Caco-2 (cell line): ENCODE measurements around the gene HDHD5. TPM values are rescaled to one million over a fixed set of nuclear protein-coding genes. Genes with fewer than 3 reads are reported as not detected.
A peak's percentile ranks its signal among the peaks of the same experiment; 100 is the strongest.

Experiments
- BruUV-seq: library from RNA; stranded (reverse); fragments of 400-500 nt; replicated peaks from 2 replicates; lab custom pipeline; 2021; lab: Mats Ljungman, UMichigan
- CTCF ChIA-PET: fragments of 300-600 bp; sonication (Branson Sonifier 250); formaldehyde crosslinking; loops from one replicate; lab custom pipeline; 2022; ENCODE audit warnings: antibody characterized with exemption; lab: Charles Lee
- POLR2A ChIA-PET: fragments of 300-600 bp; sonication (Branson Sonifier 250); formaldehyde crosslinking; loops from one replicate; lab custom pipeline; 2022; ENCODE audit warnings: antibody characterized with exemption; lab: Charles Lee
- DNase-seq, 2 experiments: peaks; one replicate each; pipeline versions ENCODE4 v3.0.0 to v3.0.0-alpha.2; 2020 to 2022
- H3K27me3 ChIP-seq: replicated peaks from 2 replicates; pipeline ENCODE4 v1.6.0; 2011; ENCODE audit warnings: low read length; ENCODE audit not compliant: control insufficient read depth, insufficient read depth
- H3K36me3 ChIP-seq: 2 replicates; pipeline ENCODE4 v1.5.1; 2011; ENCODE audit warnings: low read length; ENCODE audit not compliant: control insufficient read depth, insufficient read depth
- H3K4me1 ChIP-seq: fragments of 250-450 bp; sonication (Bioruptor Pico); 2 replicates; pipeline ENCODE4 v1.5.1; 2020; ENCODE audit warnings: mild to moderate bottlenecking
- H3K4me3 ChIP-seq: 2 replicates; pipeline ENCODE4 v1.5.1; 2011; ENCODE audit warnings: low read depth, mild to moderate bottlenecking, control low read depth, low read length
- H3K9me3 ChIP-seq: fragments of 250-450 bp; sonication (Bioruptor Pico); 2 replicates; pipeline ENCODE4 v1.5.1; 2020; ENCODE audit warnings: mild to moderate bottlenecking, moderate library complexity
- H3K27ac Mint-ChIP-seq: one replicate; pipeline ENCODE4 v1.8.0; 2022; ENCODE audit warnings: mixed read lengths; ENCODE audit not compliant: unreplicated experiment
- H3K27me3 Mint-ChIP-seq: one replicate; pipeline ENCODE4 v1.8.0; 2022; ENCODE audit warnings: mixed read lengths; ENCODE audit not compliant: insufficient read depth, unreplicated experiment
- H3K36me3 Mint-ChIP-seq: one replicate; pipeline ENCODE4 v1.8.0; 2022; ENCODE audit warnings: mild to moderate bottlenecking, mixed read lengths; ENCODE audit not compliant: insufficient read depth, unreplicated experiment
- H3K4me1 Mint-ChIP-seq: one replicate; pipeline ENCODE4 v1.8.0; 2022; ENCODE audit warnings: low read depth, mixed read lengths; ENCODE audit not compliant: unreplicated experiment
- H3K4me3 Mint-ChIP-seq: one replicate; pipeline ENCODE4 v1.8.0; 2022; ENCODE audit warnings: mild to moderate bottlenecking, moderate library complexity, mixed read lengths; ENCODE audit not compliant: unreplicated experiment
- H3K9me3 Mint-ChIP-seq: one replicate; pipeline ENCODE4 v1.8.0; 2022; ENCODE audit warnings: mixed read lengths; ENCODE audit not compliant: unreplicated experiment
- CTCF ChIP-seq, 2 experiments: fragments of 200-600 bp in 1 of 2; IDR thresholded peaks; 1 replicate in 1 of 2; 2 replicates in 1 of 2; pipeline versions ENCODE4 v1.5.1 to v1.8.0; 2011 to 2022; ENCODE audit warnings: antibody characterized with exemption in 1 of 2, control low read depth in 1 of 2, inconsistent platforms in 1 of 2, low read depth in 1 of 2, low read length in 1 of 2, mild to moderate bottlenecking in 1 of 2, moderate library complexity in 1 of 2; ENCODE audit not compliant: insufficient read depth in 1 of 2, severe bottlenecking in 1 of 2, unreplicated experiment in 1 of 2
- intact Hi-C: fragments of 100-400 bp; cut with micrococcal nuclease; formaldehyde crosslinking; loops from one replicate; pipeline ENCODE4 v1.10.0; 2022; ENCODE audit not compliant: unreplicated experiment
- total RNA-seq: library from RNA; stranded (reverse); gene quantifications from 2 replicates; pipeline ENCODE4 v1.2.3, GENCODE V29; 2022

Gene HDHD5
- total RNA-seq, 1 experiment from 2014 or later = 57.0 TPM

GRCh38 chr22:17190702-17191101 lies 31.6 kb upstream of the HDHD5 start:
- no peaks in the 10 kb centered on the region for H3K36me3 Mint-ChIP-seq
- H3K36me3 ChIP-seq = no peaks in the 10 kb centered on the region
- DNase-seq = no peak
- H3K27ac Mint-ChIP-seq = no peak overlapping the region
- no peaks in the 10 kb centered on the region for H3K4me1 ChIP-seq
- no peaks in the 10 kb centered on the region for H3K9me3 Mint-ChIP-seq
- no peak for TF ChIP-seq CTCF (IDR thresholded peaks at IDR 0.05; ENCODE audit: insufficient read depth in 1 of 2, low read depth in 1 of 2, low read length in 1 of 2, severe bottlenecking in 1 of 2, unreplicated experiment in 1 of 2)
- ChIA-PET POLR2A (no interaction called here), CTCF (interaction anchor here (2.6 kb wide), 1 partner anchor 19 kb away, joined by 14 read pairs; no protein-coding TSS in a partner anchor)
- H3K4me3 ChIP-seq = no peak overlapping the region
- H3K4me3 Mint-ChIP-seq = no peak overlapping the region
- no peaks in the 10 kb centered on the region for H3K27me3 ChIP-seq
- intact Hi-C loops = no loop called here
- H3K27me3 Mint-ChIP-seq = peaks cover 2% of the 10 kb centered on the region
- H3K4me1 Mint-ChIP-seq = no peaks in the 10 kb centered on the region
- no peaks in the 10 kb centered on the region for H3K9me3 ChIP-seq
- BruUV-seq = no TSS peak

GRCh38 chr22:17176715-17177114 lies 17.6 kb upstream of the HDHD5 start:
- POLR2A ChIA-PET = no interaction called here
- H3K36me3 Mint-ChIP-seq = no peaks in the 10 kb centered on the region
- intact Hi-C loops = no loop called here
- no TSS peak for BruUV-seq
- 0 out of 2 replicates have a peak, but pooled peaks cover 3% of the 10 kb centered on the region for H3K4me1 ChIP-seq
- no peak overlapping the region for H3K4me3 Mint-ChIP-seq
- peaks cover 20% of the 10 kb centered on the region for H3K27me3 Mint-ChIP-seq
- no peak for DNase-seq
- no peak overlapping the region for H3K4me3 ChIP-seq
- no peaks in the 10 kb centered on the region for H3K9me3 Mint-ChIP-seq
- H3K9me3 ChIP-seq = no peaks in the 10 kb centered on the region
- TF ChIP-seq CTCF (IDR thresholded peaks at IDR 0.05; ENCODE audit: insufficient read depth in 1 of 2, low read depth in 1 of 2, low read length in 1 of 2, severe bottlenecking in 1 of 2, unreplicated experiment in 1 of 2) = no peak
- H3K27me3 ChIP-seq = no peaks in the 10 kb centered on the region
- no peak overlapping the region for H3K27ac Mint-ChIP-seq
- CTCF ChIA-PET = no interaction called here
- H3K36me3 ChIP-seq = no peaks in the 10 kb centered on the region
- no peaks in the 10 kb centered on the region for H3K4me1 Mint-ChIP-seq

- BruUV-seq = no TSS peak
- Histone ChIP-seq H3K4me3 (peak overlapping the region; percentile 69), H3K36me3 (no peaks in the 10 kb centered on the region), H3K27me3 (no peaks in the 10 kb centered on the region), H3K9me3 (no peaks in the 10 kb centered on the region), H3K4me1 (0 out of 2 replicates have a peak, but pooled peaks cover 3% of the 10 kb centered on the region)
- no peak for TF ChIP-seq CTCF (IDR thresholded peaks at IDR 0.05; ENCODE audit: insufficient read depth in 1 of 2, low read depth in 1 of 2, low read length in 1 of 2, severe bottlenecking in 1 of 2, unreplicated experiment in 1 of 2)
- Mint-ChIP-seq H3K27ac (peak overlapping the region; percentile 84), H3K4me3 (peak overlapping the region; percentile 89), H3K27me3 (peaks cover 5% of the 10 kb centered on the region), H3K9me3 (no peaks in the 10 kb centered on the region), H3K4me1 (peaks cover 7% of the 10 kb centered on the region), H3K36me3 (no peaks in the 10 kb centered on the region)
- intact Hi-C loops = no loop called here
- ChIA-PET CTCF (interaction anchor here (0.5 to 2.5 kb wide), 42 partner anchors 9 to 332 kb away, joined by 3 to 90 read pairs (median 4); partner anchors contain the start of genes CECR2 and HDHD5), POLR2A (interaction anchor here (0.5 to 1.5 kb wide), 4 partner anchors 13 to 413 kb away, joined by 3 to 7 read pairs (median 4); partner anchors contain the start of gene HDHD5)
- DNase-seq = no peak
Observed at GRCh38 chr22:17172029-17172833, 13.2 kb upstream of the HDHD5 start.
